Glutamatergic neuron (in vitro differentiated cells): ENCODE data around the gene GJC2. TPM values are rescaled to one million over a fixed set of nuclear protein-coding genes. Genes with fewer than 3 reads are reported as not detected.
"Not testable (repeated sequence)": the region's sequence is repeated elsewhere in the genome, so short reads cannot be mapped to it uniquely, and the experiment has no call there.

Experiments
- DNase-seq: peaks from one replicate; pipeline ENCODE4 v3.0.0; 2022
- H3K27ac Mint-ChIP-seq: one replicate; pipeline ENCODE4 v1.8.0; 2020; ENCODE audit warnings: mild to moderate bottlenecking, mixed read lengths, inconsistent platforms; ENCODE audit not compliant: unreplicated experiment
- H3K27me3 Mint-ChIP-seq: one replicate; pipeline ENCODE4 v1.8.0; 2020; ENCODE audit warnings: mild to moderate bottlenecking, moderate library complexity, mixed read lengths, inconsistent platforms; ENCODE audit not compliant: unreplicated experiment
- H3K36me3 Mint-ChIP-seq: one replicate; pipeline ENCODE4 v1.8.0; 2020; ENCODE audit warnings: mild to moderate bottlenecking, mixed read lengths, inconsistent platforms; ENCODE audit not compliant: unreplicated experiment
- H3K4me1 Mint-ChIP-seq: one replicate; pipeline ENCODE4 v1.8.0; 2020; ENCODE audit warnings: mild to moderate bottlenecking, low read depth, mixed read lengths, inconsistent platforms; ENCODE audit not compliant: unreplicated experiment
- H3K4me3 Mint-ChIP-seq: one replicate; pipeline ENCODE4 v1.8.0; 2020; ENCODE audit warnings: mild to moderate bottlenecking, mixed read lengths, inconsistent platforms; ENCODE audit not compliant: unreplicated experiment
- H3K9me3 Mint-ChIP-seq: one replicate; pipeline ENCODE4 v1.8.0; 2020; ENCODE audit warnings: mild to moderate bottlenecking, moderate library complexity, mixed read lengths, inconsistent platforms; ENCODE audit not compliant: unreplicated experiment
- total RNA-seq: library from RNA; stranded (reverse); fragmentation: NEBNext Ultra II Directional; extraction: Animal tissue kit (Norgen Biotek cat#: 25700); gene quantifications from one replicate; pipeline ENCODE4 v1.2.1, GENCODE V29; 2021; ENCODE audit not compliant: unreplicated experiment
- TF ChIP-seq, protein P1 (sequence below): fragments of 200-600 bp; sonication (generic); IDR thresholded peaks from one replicate; pipeline ENCODE4 v1.5.0; 2021; ENCODE audit not compliant: partially characterized antibody, unreplicated experiment

GJC2 gene
- total RNA-seq, 1 donor from 2014 or later = 3.0 TPM

- no peaks in the 10 kb centered on the region for H3K4me1 Mint-ChIP-seq
- H3K9me3 Mint-ChIP-seq = no peaks in the 10 kb centered on the region
- H3K36me3 Mint-ChIP-seq = no peaks in the 10 kb centered on the region
- H3K4me3 Mint-ChIP-seq = no peak overlapping the region
- no peak for DNase-seq
- TF ChIP-seq, protein P1, sequence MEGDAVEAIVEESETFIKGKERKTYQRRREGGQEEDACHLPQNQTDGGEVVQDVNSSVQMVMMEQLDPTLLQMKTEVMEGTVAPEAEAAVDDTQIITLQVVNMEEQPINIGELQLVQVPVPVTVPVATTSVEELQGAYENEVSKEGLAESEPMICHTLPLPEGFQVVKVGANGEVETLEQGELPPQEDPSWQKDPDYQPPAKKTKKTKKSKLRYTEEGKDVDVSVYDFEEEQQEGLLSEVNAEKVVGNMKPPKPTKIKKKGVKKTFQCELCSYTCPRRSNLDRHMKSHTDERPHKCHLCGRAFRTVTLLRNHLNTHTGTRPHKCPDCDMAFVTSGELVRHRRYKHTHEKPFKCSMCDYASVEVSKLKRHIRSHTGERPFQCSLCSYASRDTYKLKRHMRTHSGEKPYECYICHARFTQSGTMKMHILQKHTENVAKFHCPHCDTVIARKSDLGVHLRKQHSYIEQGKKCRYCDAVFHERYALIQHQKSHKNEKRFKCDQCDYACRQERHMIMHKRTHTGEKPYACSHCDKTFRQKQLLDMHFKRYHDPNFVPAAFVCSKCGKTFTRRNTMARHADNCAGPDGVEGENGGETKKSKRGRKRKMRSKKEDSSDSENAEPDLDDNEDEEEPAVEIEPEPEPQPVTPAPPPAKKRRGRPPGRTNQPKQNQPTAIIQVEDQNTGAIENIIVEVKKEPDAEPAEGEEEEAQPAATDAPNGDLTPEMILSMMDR = no peak
- H3K27ac Mint-ChIP-seq = no peak overlapping the region
- peaks cover 1% of the 10 kb centered on the region for H3K27me3 Mint-ChIP-seq
These were observed 23.1 kb downstream of the GJC2 start for GRCh38 chr1:228172591-228173527.

GRCh38 chr1:228173528-228174481 lies 24.1 kb downstream of the GJC2 start:
- not testable (repeated sequence) for DNase-seq, H3K27ac Mint-ChIP-seq

GRCh38 chr1:228174482-228175315 lies 25.0 kb downstream of the GJC2 start:
- TF ChIP-seq, protein P1 = no peak
- no peak overlapping the region for H3K27ac Mint-ChIP-seq
- peaks cover 3% of the 10 kb centered on the region for H3K27me3 Mint-ChIP-seq
- no peaks in the 10 kb centered on the region for H3K36me3 Mint-ChIP-seq
- H3K9me3 Mint-ChIP-seq = peaks cover 2% of the 10 kb centered on the region
- H3K4me3 Mint-ChIP-seq = no peak overlapping the region
- peaks cover 5% of the 10 kb centered on the region for H3K4me1 Mint-ChIP-seq
- peak; percentile 19 for DNase-seq

More at GRCh38 chr1:228173528-228174481, 24.1 kb downstream of the GJC2 start:
- H3K27me3 Mint-ChIP-seq, H3K4me1 Mint-ChIP-seq, H3K36me3 Mint-ChIP-seq, H3K4me3 Mint-ChIP-seq, H3K9me3 Mint-ChIP-seq: not testable (repeated sequence)

DNA sequence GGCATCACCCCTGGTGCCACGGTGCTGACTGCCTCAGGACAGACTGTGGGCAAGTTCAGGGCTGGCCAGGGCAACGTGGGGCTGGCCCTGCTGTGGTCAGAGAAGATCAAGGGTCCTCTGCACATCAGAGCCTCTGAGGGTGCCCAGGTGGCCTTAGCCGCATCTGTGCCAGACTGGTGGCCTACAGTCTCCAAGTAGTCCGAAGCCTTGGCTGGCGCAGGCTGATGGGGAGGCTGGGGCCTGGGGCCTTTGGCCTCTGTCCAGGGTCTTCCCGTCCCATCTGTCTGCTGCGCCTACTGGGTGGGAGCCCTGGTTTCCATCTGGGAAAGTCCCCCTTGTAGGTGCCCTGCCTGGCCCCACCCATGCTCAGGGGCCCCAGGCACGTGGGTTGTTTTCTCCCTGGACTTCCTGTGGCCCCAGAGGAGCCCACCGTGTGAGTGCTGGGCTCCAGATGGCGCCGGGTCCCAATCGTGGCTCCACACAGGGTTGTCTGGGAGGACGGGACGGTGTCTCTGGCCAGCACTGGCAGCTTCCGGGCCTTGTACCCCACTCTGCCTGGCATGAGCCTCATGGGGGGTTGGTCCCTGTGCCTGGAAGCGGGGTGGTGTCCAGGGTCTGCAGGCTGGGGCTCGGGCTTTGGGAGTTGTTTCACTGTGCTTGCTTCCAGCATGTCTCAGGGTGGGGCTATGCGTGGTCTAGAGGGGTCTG lies 25.7 kb downstream of the GJC2 start:
- H3K27ac Mint-ChIP-seq = no peak overlapping the region
- H3K4me1 Mint-ChIP-seq = peaks cover 5% of the 10 kb centered on the region
- H3K36me3 Mint-ChIP-seq = no peaks in the 10 kb centered on the region
- H3K4me3 Mint-ChIP-seq = no peak overlapping the region
- TF ChIP-seq, protein P1 = no peak
- no peak for DNase-seq
- H3K9me3 Mint-ChIP-seq = peaks cover 2% of the 10 kb centered on the region
- H3K27me3 Mint-ChIP-seq = peaks cover 3% of the 10 kb centered on the region
